WERI-Rb-1 (cell line): ENCODE results near the gene VSX1.
A peak's percentile ranks its signal among the peaks of the same experiment; 100 is the strongest.

Experiments used
- DNase-seq: peaks from one replicate; pipeline ENCODE4 v3.0.0-alpha.2; 2020
- H3K27ac ChIP-seq: fragments of 250-450 bp; sonication (Bioruptor Pico); 2 replicates; pipeline ENCODE4 v1.5.1; 2020; ENCODE audit warnings: mild to moderate bottlenecking, moderate library complexity
- H3K27me3 ChIP-seq: fragments of 250-450 bp; sonication (Bioruptor Pico); 2 replicates; pipeline ENCODE4 v1.5.1; 2021; ENCODE audit warnings: mild to moderate bottlenecking, low read depth, moderate library complexity; ENCODE audit not compliant: insufficient read depth, severe bottlenecking
- H3K36me3 ChIP-seq: fragments of 250-450 bp; sonication (Bioruptor Pico); 2 replicates; pipeline ENCODE4 v1.5.1; 2020; ENCODE audit warnings: mild to moderate bottlenecking, moderate library complexity
- H3K4me3 ChIP-seq: 2 replicates; pipeline ENCODE4 v1.5.1; 2011; ENCODE audit warnings: low read depth, mild to moderate bottlenecking, control low read depth, low read length
- H3K9me3 ChIP-seq: fragments of 250-450 bp; sonication (Bioruptor Pico); 2 replicates; pipeline ENCODE4 v1.5.1; 2021; ENCODE audit warnings: mild to moderate bottlenecking, moderate library complexity; ENCODE audit not compliant: severe bottlenecking
- CTCF ChIP-seq: IDR thresholded peaks from 2 replicates; pipeline ENCODE4 v1.5.1; 2011; ENCODE audit warnings: low read depth, mild to moderate bottlenecking, control low read depth, inconsistent platforms, low read length

Gene VSX1

GRCh38 chr20:25047766-25048165 is 34.2 kb downstream of the VSX1 start:
- Histone ChIP-seq H3K27me3 (no peaks in the 10 kb centered on the region), H3K27ac (no peak overlapping the region), H3K36me3 (no peaks in the 10 kb centered on the region), H3K9me3 (no peaks in the 10 kb centered on the region), H3K4me3 (no peak overlapping the region)
- no peak for TF ChIP-seq CTCF
- DNase-seq = no peak

GRCh38 chr20:25046736-25047666 is 34.9 kb downstream of the VSX1 start:
- no peak for DNase-seq
- H3K4me3 ChIP-seq = no peak overlapping the region
- no peak for TF ChIP-seq CTCF
- no peak overlapping the region for H3K27ac ChIP-seq
- H3K36me3 ChIP-seq = no peaks in the 10 kb centered on the region
- H3K27me3 ChIP-seq = no peaks in the 10 kb centered on the region
- H3K9me3 ChIP-seq = no peaks in the 10 kb centered on the region

GRCh38 chr20:25046181-25046641 is 35.7 kb downstream of the VSX1 start:
- no peak for TF ChIP-seq CTCF
- Histone ChIP-seq H3K36me3 (no peaks in the 10 kb centered on the region), H3K27ac (no peak overlapping the region), H3K9me3 (no peaks in the 10 kb centered on the region), H3K4me3 (no peak overlapping the region), H3K27me3 (no peaks in the 10 kb centered on the region)
- DNase-seq = no peak

GRCh38 chr20:25045343-25045712 is 36.6 kb downstream of the VSX1 start:
- no peak overlapping the region for H3K4me3 ChIP-seq

GRCh38 chr20:25044660-25045342 is 37.1 kb downstream of the VSX1 start:
- TF ChIP-seq CTCF = no peak
- Histone ChIP-seq H3K9me3 (no peaks in the 10 kb centered on the region), H3K4me3 (no peak overlapping the region), H3K27me3 (no peaks in the 10 kb centered on the region), H3K27ac (no peak overlapping the region), H3K36me3 (no peaks in the 10 kb centered on the region)
- peak; percentile 44 for DNase-seq

More at GRCh38 chr20:25045343-25045712, 36.6 kb downstream of the VSX1 start:
- H3K27me3 ChIP-seq = no peaks in the 10 kb centered on the region
- no peaks in the 10 kb centered on the region for H3K9me3 ChIP-seq
- no peak for TF ChIP-seq CTCF
- H3K36me3 ChIP-seq = no peaks in the 10 kb centered on the region
- no peak for DNase-seq
- H3K27ac ChIP-seq = no peak overlapping the region
